ENCODE measurements around the gene NEK11. TPM values are rescaled to one million over a fixed set of nuclear protein-coding genes. Genes with fewer than 3 reads are reported as not detected.

Gene NEK11
- total RNA-seq, 1 donor = 14.5 TPM

DNA sequence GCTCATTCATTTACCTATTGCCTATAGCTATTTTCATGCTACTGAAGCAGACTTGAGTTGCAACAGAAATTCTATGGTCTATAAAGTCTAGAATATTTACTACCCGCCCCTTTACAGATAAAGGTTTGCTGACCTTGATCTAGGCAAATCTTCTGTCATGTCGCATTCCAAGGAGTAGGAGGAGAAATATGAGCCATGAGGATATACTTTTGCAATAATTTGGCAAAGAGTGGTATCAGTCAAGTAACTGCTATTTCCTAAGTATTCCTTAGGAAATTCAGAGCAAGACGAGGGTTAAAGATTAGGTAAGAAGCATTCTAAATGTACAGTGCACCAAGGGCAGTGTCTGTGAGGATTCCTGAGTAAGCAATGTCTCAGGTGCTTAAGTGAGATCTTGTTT is 233.8 kb downstream of the NEK11 start:
- TF ChIP-seq, protein P1, sequence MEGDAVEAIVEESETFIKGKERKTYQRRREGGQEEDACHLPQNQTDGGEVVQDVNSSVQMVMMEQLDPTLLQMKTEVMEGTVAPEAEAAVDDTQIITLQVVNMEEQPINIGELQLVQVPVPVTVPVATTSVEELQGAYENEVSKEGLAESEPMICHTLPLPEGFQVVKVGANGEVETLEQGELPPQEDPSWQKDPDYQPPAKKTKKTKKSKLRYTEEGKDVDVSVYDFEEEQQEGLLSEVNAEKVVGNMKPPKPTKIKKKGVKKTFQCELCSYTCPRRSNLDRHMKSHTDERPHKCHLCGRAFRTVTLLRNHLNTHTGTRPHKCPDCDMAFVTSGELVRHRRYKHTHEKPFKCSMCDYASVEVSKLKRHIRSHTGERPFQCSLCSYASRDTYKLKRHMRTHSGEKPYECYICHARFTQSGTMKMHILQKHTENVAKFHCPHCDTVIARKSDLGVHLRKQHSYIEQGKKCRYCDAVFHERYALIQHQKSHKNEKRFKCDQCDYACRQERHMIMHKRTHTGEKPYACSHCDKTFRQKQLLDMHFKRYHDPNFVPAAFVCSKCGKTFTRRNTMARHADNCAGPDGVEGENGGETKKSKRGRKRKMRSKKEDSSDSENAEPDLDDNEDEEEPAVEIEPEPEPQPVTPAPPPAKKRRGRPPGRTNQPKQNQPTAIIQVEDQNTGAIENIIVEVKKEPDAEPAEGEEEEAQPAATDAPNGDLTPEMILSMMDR (IDR thresholded peaks at IDR 0.05; ENCODE audit: extremely low read depth, low read depth, low read length) = no peak
- Histone ChIP-seq H3K79me2 (ENCODE audit: insufficient read depth, low read length) (no peaks in the 10 kb centered on the region), H3K4me3 (ENCODE audit: insufficient read depth, low read length) (no peak overlapping the region), H2AFZ (ENCODE audit: low read length) (no peak overlapping the region), H3K27me3 (ENCODE audit: insufficient read depth, low read length) (no peaks in the 10 kb centered on the region), H4K20me1 (ENCODE audit: insufficient read depth, low read length) (no peaks in the 10 kb centered on the region), H3K9me3 (ENCODE audit: low read depth, low read length) (no peaks in the 10 kb centered on the region), H3K36me3 (ENCODE audit: insufficient read depth, low read length) (no peaks in the 10 kb centered on the region), H3K27ac (ENCODE audit: low read depth, low read length) (no peak overlapping the region), H3K4me2 (ENCODE audit: insufficient read depth, low read length) (no peak overlapping the region), H3K4me1 (ENCODE audit: insufficient read depth, low read length) (no peaks in the 10 kb centered on the region)
- DNase-seq (ENCODE audit: insufficient read length, low spot score, missing footprints) = no peak

DNA sequence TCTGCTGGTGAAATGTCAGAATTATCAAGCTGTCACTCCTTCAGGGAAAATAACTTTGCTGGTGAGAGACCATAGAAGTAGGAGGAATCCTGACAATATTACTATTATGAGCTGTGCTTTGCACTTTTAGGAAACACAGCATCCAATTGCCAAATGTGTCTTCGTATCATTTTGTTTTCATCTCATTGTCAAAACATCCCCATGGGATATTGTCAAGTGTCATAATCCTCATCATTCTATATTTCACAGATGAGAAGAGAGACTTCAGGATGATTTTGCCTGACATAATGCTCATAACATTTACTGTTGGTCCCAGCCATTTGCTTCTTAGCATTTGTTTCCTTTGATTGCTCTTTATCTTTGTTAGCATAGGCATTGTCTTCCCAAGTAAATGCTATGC is 234.4 kb downstream of the NEK11 start:
- Histone ChIP-seq H3K27ac (ENCODE audit: low read depth, low read length) (no peak overlapping the region), H3K4me3 (ENCODE audit: insufficient read depth, low read length) (no peak overlapping the region), H4K20me1 (ENCODE audit: insufficient read depth, low read length) (no peaks in the 10 kb centered on the region), H2AFZ (ENCODE audit: low read length) (no peak overlapping the region), H3K27me3 (ENCODE audit: insufficient read depth, low read length) (no peaks in the 10 kb centered on the region), H3K9me3 (ENCODE audit: low read depth, low read length) (no peaks in the 10 kb centered on the region), H3K79me2 (ENCODE audit: insufficient read depth, low read length) (no peaks in the 10 kb centered on the region), H3K4me1 (ENCODE audit: insufficient read depth, low read length) (no peaks in the 10 kb centered on the region), H3K4me2 (ENCODE audit: insufficient read depth, low read length) (no peak overlapping the region), H3K36me3 (ENCODE audit: insufficient read depth, low read length) (no peaks in the 10 kb centered on the region)
- DNase-seq (ENCODE audit: insufficient read length, low spot score, missing footprints) = no peak
- TF ChIP-seq, protein P1 (IDR thresholded peaks at IDR 0.05; ENCODE audit: extremely low read depth, low read depth, low read length) = no peak

DNA sequence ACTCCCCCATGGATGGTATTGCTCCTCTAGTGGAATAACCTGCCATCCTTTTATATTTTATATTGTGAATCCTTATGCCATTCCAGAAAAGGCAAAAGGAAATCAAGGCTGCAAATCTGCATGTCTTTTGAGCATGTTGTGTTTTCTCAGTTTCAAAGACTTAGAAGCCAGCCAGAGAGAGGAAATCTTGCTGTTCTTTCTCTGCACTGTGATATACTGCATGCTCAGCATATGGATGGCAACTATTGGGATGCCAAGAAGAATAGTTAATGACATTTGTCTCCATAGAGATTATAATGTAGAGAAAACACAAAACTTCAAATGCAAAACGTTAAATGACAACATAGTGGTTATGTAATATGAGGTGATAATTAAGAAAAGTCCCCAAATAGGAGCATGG is 248.9 kb downstream of the NEK11 start:
- Histone ChIP-seq H3K4me1 (ENCODE audit: insufficient read depth, low read length) (no peaks in the 10 kb centered on the region), H3K27me3 (ENCODE audit: insufficient read depth, low read length) (no peaks in the 10 kb centered on the region), H3K27ac (ENCODE audit: low read depth, low read length) (no peak overlapping the region), H4K20me1 (ENCODE audit: insufficient read depth, low read length) (no peaks in the 10 kb centered on the region), H3K79me2 (ENCODE audit: insufficient read depth, low read length) (no peaks in the 10 kb centered on the region), H3K4me3 (ENCODE audit: insufficient read depth, low read length) (no peak overlapping the region), H3K36me3 (ENCODE audit: insufficient read depth, low read length) (no peaks in the 10 kb centered on the region), H3K4me2 (ENCODE audit: insufficient read depth, low read length) (no peak overlapping the region), H2AFZ (ENCODE audit: low read length) (no peak overlapping the region), H3K9me3 (ENCODE audit: low read depth, low read length) (no peaks in the 10 kb centered on the region)
- DNase-seq (ENCODE audit: insufficient read length, low spot score, missing footprints) = no peak
- TF ChIP-seq, protein P1 (IDR thresholded peaks at IDR 0.05; ENCODE audit: extremely low read depth, low read depth, low read length) = no peak

DNA sequence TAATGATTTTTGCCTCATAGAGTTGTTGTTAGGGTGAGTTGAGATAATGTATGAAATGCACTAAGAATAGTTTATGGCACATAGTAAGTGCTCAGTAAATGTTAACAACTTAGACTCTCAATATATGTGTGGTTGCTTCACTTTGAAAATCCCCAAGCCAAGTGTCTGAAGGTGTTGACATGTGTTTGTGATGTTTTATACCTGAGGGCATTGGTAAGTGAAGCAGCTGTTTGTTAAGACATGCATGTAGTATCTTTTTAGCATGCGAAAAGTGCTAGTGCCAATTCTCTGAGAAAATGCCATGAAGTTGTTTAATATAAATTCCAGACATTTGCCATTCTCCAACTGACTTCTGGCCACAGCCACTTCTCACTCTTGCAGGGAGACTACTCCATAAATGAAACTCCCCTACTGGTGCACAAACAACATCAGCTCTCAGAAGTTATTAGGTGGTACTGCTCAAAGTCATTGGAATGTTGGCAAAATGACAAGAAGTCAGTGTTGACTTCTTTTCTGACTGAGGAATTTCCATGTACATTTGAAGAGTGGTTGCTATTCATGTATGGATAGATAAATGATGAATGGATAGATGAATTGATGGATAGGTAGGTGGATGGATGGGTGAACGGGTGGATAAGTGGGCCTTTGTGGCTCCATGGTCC is 251.3 kb downstream of the NEK11 start:
- Histone ChIP-seq H3K36me3 (ENCODE audit: insufficient read depth, low read length) (no peaks in the 10 kb centered on the region), H3K79me2 (ENCODE audit: insufficient read depth, low read length) (no peaks in the 10 kb centered on the region), H4K20me1 (ENCODE audit: insufficient read depth, low read length) (no peaks in the 10 kb centered on the region), H3K27me3 (ENCODE audit: insufficient read depth, low read length) (no peaks in the 10 kb centered on the region), H3K9me3 (ENCODE audit: low read depth, low read length) (no peaks in the 10 kb centered on the region), H2AFZ (ENCODE audit: low read length) (no peak overlapping the region), H3K27ac (ENCODE audit: low read depth, low read length) (no peak overlapping the region), H3K4me2 (ENCODE audit: insufficient read depth, low read length) (no peak overlapping the region), H3K4me1 (ENCODE audit: insufficient read depth, low read length) (no peaks in the 10 kb centered on the region), H3K4me3 (ENCODE audit: insufficient read depth, low read length) (no peak overlapping the region)
- DNase-seq (ENCODE audit: insufficient read length, low spot score, missing footprints) = no peak
- TF ChIP-seq, protein P1 (IDR thresholded peaks at IDR 0.05; ENCODE audit: extremely low read depth, low read depth, low read length) = no peak

All from osteoblast (primary cell).